MCF 10A (cell line): ENCODE results near the gene ZFAND3. TPM values are rescaled to one million over a fixed set of nuclear protein-coding genes. Genes with fewer than 3 reads are reported as not detected.

ENCODE experiments used
- BruUV-seq: library from RNA; stranded (reverse); fragments of 400-500 nt; replicated peaks from 2 replicates; lab custom pipeline; 2021; lab: Mats Ljungman, UMichigan
- CTCF ChIA-PET: fragments of 300-600 bp; sonication (Branson Sonifier 250); formaldehyde crosslinking; extraction: SDS; loops from one replicate; lab custom pipeline; 2021; ENCODE audit warnings: antibody characterized with exemption, inconsistent platforms; lab: Yijun Ruan, JAX
- POLR2A ChIA-PET: fragments of 300-600, 350-650 bp; sonication (Branson Sonifier 250); formaldehyde crosslinking; extraction: SDS; loops from one replicate; lab custom pipeline; 2020; ENCODE audit warnings: antibody characterized with exemption, inconsistent platforms; lab: Yijun Ruan, JAX
- DNase-seq: peaks from one replicate; pipeline ENCODE4 v3.0.0-alpha.2; 2018; ENCODE audit not compliant: unreplicated experiment
- H3K27ac Mint-ChIP-seq: one replicate; pipeline ENCODE4 v1.8.0; 2022; ENCODE audit warnings: mild to moderate bottlenecking, low read depth, mixed read lengths; ENCODE audit not compliant: unreplicated experiment
- H3K27me3 Mint-ChIP-seq: one replicate; pipeline ENCODE4 v1.8.0; 2022; ENCODE audit warnings: mixed read lengths; ENCODE audit not compliant: insufficient read depth, unreplicated experiment
- H3K36me3 Mint-ChIP-seq: one replicate; pipeline ENCODE4 v1.8.0; 2022; ENCODE audit warnings: mild to moderate bottlenecking, moderate library complexity, mixed read lengths; ENCODE audit not compliant: insufficient read depth, unreplicated experiment
- H3K4me1 Mint-ChIP-seq: one replicate; pipeline ENCODE4 v1.8.0; 2022; ENCODE audit warnings: mixed read lengths; ENCODE audit not compliant: insufficient read depth, unreplicated experiment
- H3K4me3 Mint-ChIP-seq: one replicate; pipeline ENCODE4 v1.8.0; 2022; ENCODE audit warnings: mild to moderate bottlenecking, moderate library complexity, mixed read lengths; ENCODE audit not compliant: unreplicated experiment
- H3K9me3 Mint-ChIP-seq: one replicate; pipeline ENCODE4 v1.8.0; 2022; ENCODE audit warnings: mixed read lengths; ENCODE audit not compliant: unreplicated experiment
- intact Hi-C: fragments of 100-400 bp; cut with micrococcal nuclease; formaldehyde crosslinking; loops from 2 replicates; pipeline ENCODE4 v1.14.1; 2022
- total RNA-seq: library from RNA; stranded (reverse); gene quantifications from 2 replicates; pipeline ENCODE4 v1.2.3, GENCODE V29; 2022
- TF ChIP-seq, protein P1 (sequence below): fragments of 200-600 bp; IDR thresholded peaks from one replicate; pipeline ENCODE4 v1.8.0; 2022; ENCODE audit warnings: antibody characterized with exemption, mild to moderate bottlenecking; ENCODE audit not compliant: unreplicated experiment

ZFAND3 gene
- total RNA-seq, 1 experiment from 2014 or later = 100 TPM

DNA sequence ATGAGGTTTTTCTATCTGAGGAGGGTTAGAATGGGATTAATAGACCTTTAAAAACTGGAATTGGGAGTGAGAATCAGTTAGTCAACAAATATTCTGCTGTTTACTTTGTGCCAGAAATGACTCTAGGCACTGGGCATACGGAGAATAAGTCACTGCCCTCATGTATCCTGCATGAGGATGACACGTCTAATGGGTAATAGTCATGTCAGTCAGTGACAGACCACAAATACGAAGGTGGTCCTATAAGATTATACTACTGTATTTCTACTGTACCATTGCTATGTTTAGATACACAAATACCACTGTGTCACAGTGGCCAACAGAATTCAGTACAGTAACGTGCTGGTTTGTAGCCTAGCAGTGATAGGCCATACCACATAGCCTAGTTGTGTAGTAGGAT, 30.7 kb downstream of the ZFAND3 start:
- TF ChIP-seq, protein P1, sequence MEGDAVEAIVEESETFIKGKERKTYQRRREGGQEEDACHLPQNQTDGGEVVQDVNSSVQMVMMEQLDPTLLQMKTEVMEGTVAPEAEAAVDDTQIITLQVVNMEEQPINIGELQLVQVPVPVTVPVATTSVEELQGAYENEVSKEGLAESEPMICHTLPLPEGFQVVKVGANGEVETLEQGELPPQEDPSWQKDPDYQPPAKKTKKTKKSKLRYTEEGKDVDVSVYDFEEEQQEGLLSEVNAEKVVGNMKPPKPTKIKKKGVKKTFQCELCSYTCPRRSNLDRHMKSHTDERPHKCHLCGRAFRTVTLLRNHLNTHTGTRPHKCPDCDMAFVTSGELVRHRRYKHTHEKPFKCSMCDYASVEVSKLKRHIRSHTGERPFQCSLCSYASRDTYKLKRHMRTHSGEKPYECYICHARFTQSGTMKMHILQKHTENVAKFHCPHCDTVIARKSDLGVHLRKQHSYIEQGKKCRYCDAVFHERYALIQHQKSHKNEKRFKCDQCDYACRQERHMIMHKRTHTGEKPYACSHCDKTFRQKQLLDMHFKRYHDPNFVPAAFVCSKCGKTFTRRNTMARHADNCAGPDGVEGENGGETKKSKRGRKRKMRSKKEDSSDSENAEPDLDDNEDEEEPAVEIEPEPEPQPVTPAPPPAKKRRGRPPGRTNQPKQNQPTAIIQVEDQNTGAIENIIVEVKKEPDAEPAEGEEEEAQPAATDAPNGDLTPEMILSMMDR = no peak
- intact Hi-C loops = no loop called here
- H3K36me3 Mint-ChIP-seq = peaks cover 10% of the 10 kb centered on the region
- no TSS peak for BruUV-seq
- no peaks in the 10 kb centered on the region for H3K27me3 Mint-ChIP-seq
- no peak overlapping the region for H3K4me3 Mint-ChIP-seq
- ChIA-PET POLR2A (interaction anchor here (0.8 kb wide), 1 partner anchor 14 kb away, joined by 3 read pairs; no protein-coding TSS in a partner anchor), CTCF (interaction anchor here (0.6 kb wide), 1 partner anchor 377 kb away, joined by 4 read pairs; no protein-coding TSS in a partner anchor)
- no peaks in the 10 kb centered on the region for H3K9me3 Mint-ChIP-seq
- no peak for DNase-seq
- no peak overlapping the region for H3K27ac Mint-ChIP-seq
- H3K4me1 Mint-ChIP-seq = peaks cover 21% of the 10 kb centered on the region

DNA sequence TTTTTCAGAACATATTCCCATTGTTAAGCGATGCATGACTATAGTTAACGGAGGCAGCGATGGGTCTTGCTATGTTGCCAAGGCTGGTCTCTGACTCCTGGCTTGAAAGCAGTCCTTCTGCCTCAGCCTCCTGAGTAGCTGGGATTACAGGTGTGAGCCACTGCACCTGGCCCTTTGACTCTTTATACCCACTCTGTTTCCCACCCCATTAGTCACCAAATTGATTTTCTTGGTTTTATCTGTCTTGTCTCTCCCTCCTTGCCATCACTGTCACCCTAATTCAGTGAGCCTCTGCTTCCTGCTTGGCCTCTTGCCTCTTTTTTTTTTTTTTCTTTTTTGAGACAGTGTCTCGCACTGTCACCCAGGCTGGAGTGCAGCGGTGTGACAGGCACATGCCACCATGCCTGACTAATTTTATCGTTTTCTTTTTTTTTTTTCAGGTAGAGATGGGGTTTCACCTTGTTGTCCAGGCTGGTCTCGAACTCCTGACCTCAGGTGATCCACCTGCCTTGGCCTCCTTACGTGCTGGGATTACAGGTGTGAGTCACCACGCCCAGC, 31.3 kb downstream of the ZFAND3 start:
- ChIA-PET POLR2A (interaction anchor here (1.6 kb wide), 1 partner anchor 33 kb away, joined by 4 read pairs; no protein-coding TSS in a partner anchor), CTCF (interaction anchor here (0.5 to 0.6 kb wide), 2 partner anchors 341 to 377 kb away, joined by 3 to 4 read pairs; no protein-coding TSS in a partner anchor)
- Mint-ChIP-seq H3K27ac (no peak overlapping the region), H3K36me3 (peaks cover 10% of the 10 kb centered on the region), H3K27me3 (no peaks in the 10 kb centered on the region), H3K4me1 (peaks cover 16% of the 10 kb centered on the region), H3K9me3 (no peaks in the 10 kb centered on the region), H3K4me3 (no peak overlapping the region)
- no peak for DNase-seq
- TF ChIP-seq, protein P1 = no peak
- BruUV-seq = no TSS peak
- intact Hi-C loops = no loop called here

DNA sequence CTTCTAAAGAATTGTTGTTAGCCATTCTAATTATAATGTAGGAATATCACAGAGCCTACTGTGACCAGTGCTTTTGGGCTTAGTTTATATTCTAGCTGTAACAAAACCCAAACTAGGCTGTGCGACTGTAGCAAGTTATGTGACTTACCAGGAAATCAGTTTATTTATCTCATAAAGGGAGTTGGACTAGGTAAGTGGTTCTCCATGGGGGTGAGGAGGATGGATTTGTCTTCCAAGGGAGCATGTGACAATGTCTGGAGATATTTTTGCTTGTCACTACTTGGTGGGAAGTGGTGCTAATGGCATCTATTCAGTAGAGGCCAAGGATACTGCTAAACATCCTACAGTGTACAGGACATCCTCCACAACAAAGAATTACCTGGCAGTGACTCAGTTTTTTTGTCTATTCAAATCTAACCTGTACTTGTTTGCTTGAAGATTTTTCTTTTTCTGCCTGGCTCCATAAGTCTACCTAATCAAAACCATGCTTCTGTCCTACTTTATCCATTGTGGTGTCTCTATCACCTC, 32.5 kb downstream of the ZFAND3 start:
- no peaks in the 10 kb centered on the region for H3K9me3 Mint-ChIP-seq
- TF ChIP-seq, protein P1 = no peak
- H3K27me3 Mint-ChIP-seq = no peaks in the 10 kb centered on the region
- BruUV-seq = no TSS peak
- ChIA-PET POLR2A (interaction anchor here (1.6 kb wide), 1 partner anchor 34 kb away, joined by 4 read pairs; no protein-coding TSS in a partner anchor), CTCF (interaction anchor here (0.7 kb wide), 2 partner anchors 36 to 60 kb away, joined by 3 to 4 read pairs; no protein-coding TSS in a partner anchor)
- H3K27ac Mint-ChIP-seq = no peak overlapping the region
- H3K4me3 Mint-ChIP-seq = no peak overlapping the region
- H3K4me1 Mint-ChIP-seq = peaks cover 12% of the 10 kb centered on the region
- intact Hi-C loops = no loop called here
- H3K36me3 Mint-ChIP-seq = peaks cover 10% of the 10 kb centered on the region
- no peak for DNase-seq

DNA sequence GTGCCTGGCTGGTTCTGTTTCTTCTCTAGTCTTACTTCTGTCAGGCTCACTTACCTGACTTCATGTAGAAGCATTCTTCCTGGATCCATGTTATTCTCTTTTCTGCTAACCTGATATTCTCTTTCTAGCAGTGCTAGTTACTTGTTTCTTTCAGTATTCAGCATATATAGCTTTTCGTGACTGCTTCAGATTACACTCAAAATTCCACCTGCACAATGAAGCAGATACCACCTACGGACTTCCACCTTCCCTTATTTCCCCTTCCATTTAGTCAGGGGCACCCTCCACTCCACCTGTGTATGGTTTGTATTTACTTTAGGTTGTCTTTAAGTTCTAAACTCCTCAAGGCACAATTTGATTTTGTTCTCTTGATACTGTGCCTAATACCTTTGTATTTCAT, 36.8 kb downstream of the ZFAND3 start:
- no peak for DNase-seq
- intact Hi-C loops = no loop called here
- no TSS peak for BruUV-seq
- TF ChIP-seq, protein P1 = no peak
- Mint-ChIP-seq H3K27me3 (no peaks in the 10 kb centered on the region), H3K4me3 (no peak overlapping the region), H3K9me3 (no peaks in the 10 kb centered on the region), H3K36me3 (peaks cover 6% of the 10 kb centered on the region), H3K4me1 (peaks cover 14% of the 10 kb centered on the region), H3K27ac (no peak overlapping the region)
- ChIA-PET CTCF (interaction anchor here (0.6 kb wide), 1 partner anchor 438 kb away, joined by 3 read pairs; no protein-coding TSS in a partner anchor), POLR2A (no interaction called here)
